GM19238 (cell line): ENCODE data around the gene CCNT1.
"Not testable (repeated sequence)": the region's sequence is repeated elsewhere in the genome, so short reads cannot be mapped to it uniquely, and the experiment has no call there.

Source experiments
- DNase-seq: peaks from one replicate; pipeline ENCODE4 v3.0.0; 2011; ENCODE audit warnings: low spot score; ENCODE audit not compliant: insufficient read length

CCNT1 gene

DNA sequence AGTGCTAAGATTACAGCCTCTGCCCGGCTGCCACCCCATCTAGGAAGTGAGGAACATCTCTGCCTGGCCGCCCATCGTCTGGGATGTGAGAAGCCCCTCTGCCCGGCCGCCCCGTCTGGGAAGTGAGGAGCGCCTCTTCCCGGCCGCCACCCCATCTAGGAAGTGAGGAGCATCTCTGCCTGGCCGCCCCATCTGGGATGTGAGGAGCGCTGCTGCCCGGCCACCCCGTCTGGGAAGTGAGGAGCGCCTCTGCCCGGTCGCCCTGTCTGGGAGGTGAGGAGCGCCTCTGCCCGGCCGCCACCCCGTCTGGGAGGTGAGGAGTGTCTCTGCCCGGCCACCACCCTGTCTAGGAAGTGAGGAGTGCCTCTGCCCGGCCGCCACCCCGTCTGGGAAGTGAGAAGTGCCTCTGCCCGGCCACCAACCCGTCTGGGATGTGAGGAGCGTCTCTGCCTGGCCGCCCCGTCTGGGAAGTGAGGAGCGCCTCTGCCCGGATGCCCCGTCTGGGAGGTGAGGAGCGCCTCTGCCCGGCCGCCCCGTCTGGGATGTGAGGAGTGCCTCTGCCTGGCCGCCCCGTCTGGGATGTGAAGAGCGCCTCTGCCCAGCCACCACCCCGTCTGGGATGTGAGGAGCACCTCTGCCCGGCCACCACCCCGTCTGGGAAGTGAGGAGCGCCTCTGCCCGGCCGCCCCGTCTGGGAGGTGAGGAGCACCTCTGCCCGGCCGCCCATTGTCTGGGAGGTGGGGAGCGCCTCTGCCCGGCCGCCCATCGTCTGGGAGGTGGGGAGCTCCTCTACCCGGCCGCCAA is 74.6 kb downstream of the CCNT1 start:
- not testable (repeated sequence) for DNase-seq

DNA sequence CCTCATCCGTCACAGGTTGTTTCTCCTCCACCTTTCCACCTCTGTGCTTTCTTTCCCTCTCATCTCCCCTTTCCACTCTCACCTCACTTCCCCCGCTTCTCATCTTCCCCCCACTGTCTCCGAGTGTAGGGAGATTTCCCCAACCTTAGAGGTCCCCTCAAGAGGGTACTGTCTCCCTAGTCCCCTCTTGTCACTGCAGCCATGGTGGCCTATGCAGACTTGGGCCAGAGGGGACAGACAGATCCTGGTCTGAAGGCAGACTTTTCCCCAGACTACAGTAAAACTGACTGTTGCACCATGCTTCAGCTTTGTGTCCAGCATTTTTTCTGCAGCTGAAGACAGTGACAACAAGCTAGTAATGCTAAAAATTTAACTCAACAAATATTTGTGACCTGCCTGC is 75.7 kb downstream of the CCNT1 start:
- no peak for DNase-seq

GRCh38 chr12:48640428-48640827 is 76.1 kb downstream of the CCNT1 start:
- no peak for DNase-seq
